Chondrocyte (in vitro differentiated cells): ENCODE measurements around the gene ZPR1. TPM values are rescaled to one million over a fixed set of nuclear protein-coding genes. Genes with fewer than 3 reads are reported as not detected.

ENCODE experiments used
- DNase-seq: peaks from one replicate; pipeline ENCODE4 v3.0.0; 2021; ENCODE audit warnings: mixed read lengths, low spot score
- H3K27ac Mint-ChIP-seq: one replicate; pipeline ENCODE4 v1.8.0; 2021; ENCODE audit warnings: mild to moderate bottlenecking, moderate library complexity, mixed read lengths; ENCODE audit not compliant: unreplicated experiment
- H3K27me3 Mint-ChIP-seq: 2 replicates; pipeline ENCODE4 v1.8.0; 2021; ENCODE audit warnings: low read depth, mixed read lengths
- H3K36me3 Mint-ChIP-seq: 2 replicates; pipeline ENCODE4 v1.8.0; 2021; ENCODE audit warnings: low read depth, mixed read lengths
- H3K4me1 Mint-ChIP-seq: 2 replicates; pipeline ENCODE4 v1.8.0; 2021; ENCODE audit warnings: low read depth, mild to moderate bottlenecking, mixed read lengths
- H3K4me3 Mint-ChIP-seq: one replicate; pipeline ENCODE4 v1.8.0; 2021; ENCODE audit warnings: mild to moderate bottlenecking, moderate library complexity, mixed read lengths; ENCODE audit not compliant: unreplicated experiment
- H3K9me3 Mint-ChIP-seq: 2 replicates; pipeline ENCODE4 v1.8.0; 2021; ENCODE audit warnings: low read depth, mixed read lengths
- total RNA-seq: library from RNA; stranded (reverse); gene quantifications from 3 replicates; pipeline ENCODE4 v1.2.1, GENCODE V29; 2021
- TF ChIP-seq, protein P1 (sequence below): fragments of 200-600 bp; sonication (generic); IDR thresholded peaks from 2 replicates; pipeline ENCODE4 v1.5.0; 2021; ENCODE audit warnings: antibody characterized with exemption, mild to moderate bottlenecking, moderate library complexity

ZPR1 gene
- total RNA-seq, 1 donor from 2014 or later = 40.0 TPM

DNA sequence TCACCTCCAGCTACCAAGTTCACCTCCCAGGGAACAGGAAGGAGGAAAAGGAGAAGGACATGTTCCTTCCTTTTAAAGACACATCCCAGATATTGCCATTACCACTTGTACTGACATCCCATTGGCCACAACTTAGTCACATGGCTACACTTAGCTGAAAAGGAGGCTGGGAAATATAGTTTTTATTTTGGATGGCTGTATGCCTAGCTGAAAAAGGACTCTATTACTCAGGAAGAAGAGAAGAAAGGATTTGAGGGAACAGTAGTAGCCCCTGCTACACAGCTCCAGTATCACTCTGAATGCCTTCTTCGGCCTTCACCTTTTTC, 5.9 kb upstream of the ZPR1 start:
- Mint-ChIP-seq H3K4me1 (peaks cover 6% of the 10 kb centered on the region), H3K9me3 (no peaks in the 10 kb centered on the region), H3K27me3 (no peaks in the 10 kb centered on the region), H3K27ac (no peak overlapping the region), H3K4me3 (no peak overlapping the region), H3K36me3 (no peaks in the 10 kb centered on the region)
- no peak for DNase-seq
- TF ChIP-seq, protein P1, sequence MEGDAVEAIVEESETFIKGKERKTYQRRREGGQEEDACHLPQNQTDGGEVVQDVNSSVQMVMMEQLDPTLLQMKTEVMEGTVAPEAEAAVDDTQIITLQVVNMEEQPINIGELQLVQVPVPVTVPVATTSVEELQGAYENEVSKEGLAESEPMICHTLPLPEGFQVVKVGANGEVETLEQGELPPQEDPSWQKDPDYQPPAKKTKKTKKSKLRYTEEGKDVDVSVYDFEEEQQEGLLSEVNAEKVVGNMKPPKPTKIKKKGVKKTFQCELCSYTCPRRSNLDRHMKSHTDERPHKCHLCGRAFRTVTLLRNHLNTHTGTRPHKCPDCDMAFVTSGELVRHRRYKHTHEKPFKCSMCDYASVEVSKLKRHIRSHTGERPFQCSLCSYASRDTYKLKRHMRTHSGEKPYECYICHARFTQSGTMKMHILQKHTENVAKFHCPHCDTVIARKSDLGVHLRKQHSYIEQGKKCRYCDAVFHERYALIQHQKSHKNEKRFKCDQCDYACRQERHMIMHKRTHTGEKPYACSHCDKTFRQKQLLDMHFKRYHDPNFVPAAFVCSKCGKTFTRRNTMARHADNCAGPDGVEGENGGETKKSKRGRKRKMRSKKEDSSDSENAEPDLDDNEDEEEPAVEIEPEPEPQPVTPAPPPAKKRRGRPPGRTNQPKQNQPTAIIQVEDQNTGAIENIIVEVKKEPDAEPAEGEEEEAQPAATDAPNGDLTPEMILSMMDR = no peak

DNA sequence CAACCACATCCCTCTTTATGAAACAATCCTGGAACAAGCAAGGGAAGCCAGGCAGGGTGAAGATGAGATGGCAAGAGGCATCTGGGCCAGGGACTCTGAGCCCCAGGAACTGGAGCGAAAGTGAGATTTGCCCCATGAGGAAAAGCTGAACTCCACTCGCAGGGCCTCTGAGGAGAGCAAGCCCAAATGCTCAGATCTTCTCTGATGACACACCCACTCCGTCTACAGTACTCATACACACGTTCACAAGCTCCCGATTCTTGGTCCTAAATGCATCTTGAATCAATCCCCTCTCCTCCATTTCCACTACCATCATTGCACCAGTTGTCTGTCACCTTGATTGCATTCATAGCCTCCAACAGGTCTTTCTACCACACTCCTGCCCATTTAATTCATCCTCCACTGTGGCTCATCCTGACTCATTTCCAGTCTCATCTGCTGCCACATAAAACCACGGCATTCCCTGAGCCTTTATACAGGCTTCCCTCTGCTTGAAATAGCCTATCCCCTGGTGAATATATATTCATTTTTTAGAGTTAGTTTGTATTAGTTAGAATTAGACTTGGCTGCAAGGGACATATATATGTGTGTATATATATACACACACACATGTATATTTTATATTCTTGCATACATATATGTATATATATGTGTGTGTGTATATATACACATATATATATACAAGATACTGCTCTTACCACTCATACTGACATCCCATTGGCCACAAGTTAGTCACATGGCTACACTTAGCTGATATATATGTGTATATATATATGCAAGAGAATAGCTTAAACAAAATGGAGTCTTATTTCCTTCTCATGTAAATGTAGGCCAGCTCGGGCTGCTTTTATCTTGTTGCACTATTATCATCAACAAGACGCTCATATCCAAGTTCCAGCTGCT, 5.3 kb upstream of the ZPR1 start:
- no peak overlapping the region for H3K4me3 Mint-ChIP-seq
- H3K27ac Mint-ChIP-seq = no peak overlapping the region
- H3K27me3 Mint-ChIP-seq = no peaks in the 10 kb centered on the region
- no peaks in the 10 kb centered on the region for H3K9me3 Mint-ChIP-seq
- DNase-seq = no peak
- no peaks in the 10 kb centered on the region for H3K36me3 Mint-ChIP-seq
- TF ChIP-seq, protein P1 = no peak
- peaks cover 11% of the 10 kb centered on the region for H3K4me1 Mint-ChIP-seq

DNA sequence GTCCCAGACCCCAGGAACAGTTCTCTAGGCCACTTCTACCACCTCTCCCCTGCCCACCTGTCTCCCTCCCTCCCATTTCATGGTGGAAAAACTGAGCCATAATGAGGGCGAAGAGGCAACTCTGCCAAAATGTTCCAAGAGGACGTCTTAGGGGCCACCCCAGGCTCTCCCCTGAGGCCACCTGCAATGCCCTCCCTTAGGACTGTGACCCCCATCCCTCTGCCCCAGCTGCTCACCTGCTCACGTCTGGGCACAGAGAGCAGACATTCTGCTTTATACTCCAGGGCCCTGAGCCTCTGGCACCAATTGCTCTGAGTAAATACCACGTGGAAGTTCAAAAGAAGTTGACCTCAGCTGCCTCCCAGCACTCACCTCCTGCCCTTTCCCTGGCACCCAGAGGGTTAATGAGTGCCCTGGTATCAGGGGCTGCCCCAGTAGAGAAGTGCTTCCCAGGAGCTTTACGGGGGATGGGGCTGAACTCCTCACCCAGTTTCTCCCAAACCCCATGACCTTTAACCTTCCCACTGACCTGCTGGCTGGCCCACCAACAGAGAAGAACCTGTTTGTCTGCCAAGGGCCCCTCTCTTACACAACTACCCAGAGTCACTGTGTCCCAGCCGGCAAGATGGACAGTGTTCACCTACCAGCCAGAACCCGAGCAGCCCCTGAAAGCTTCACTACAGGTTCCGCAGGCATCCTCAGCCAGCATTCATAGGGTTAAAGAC, 4.5 kb upstream of the ZPR1 start:
- Mint-ChIP-seq H3K4me1 (peaks cover 12% of the 10 kb centered on the region), H3K4me3 (no peak overlapping the region), H3K27ac (no peak overlapping the region), H3K9me3 (no peaks in the 10 kb centered on the region), H3K27me3 (no peaks in the 10 kb centered on the region), H3K36me3 (no peaks in the 10 kb centered on the region)
- TF ChIP-seq, protein P1 = no peak
- no peak for DNase-seq

DNA sequence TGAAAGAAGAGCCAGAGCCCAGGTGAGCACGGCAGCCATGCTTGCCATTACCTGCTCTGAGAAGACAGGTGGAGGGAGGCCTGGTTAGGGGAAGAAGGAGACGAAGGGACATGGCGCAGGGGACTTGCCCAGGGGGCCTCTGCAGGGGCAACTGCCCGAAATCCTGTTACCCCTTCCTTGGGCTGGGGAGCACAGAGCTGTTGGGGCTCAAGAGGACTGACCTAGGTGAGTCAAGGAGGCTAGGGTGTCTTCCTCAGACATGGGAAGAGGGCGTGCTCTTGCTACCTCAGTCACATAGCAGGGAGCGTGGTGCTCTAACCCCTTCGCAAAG, 4.0 kb upstream of the ZPR1 start, which contains the start of gene APOA5:
Gene APOA5 (minus strand): TSS at position 67 of the 331 bp plus-strand sequence. CDS start 19 bp downstream, at position 48.
- TF ChIP-seq, protein P1 = no peak
- H3K36me3 Mint-ChIP-seq = no peaks in the 10 kb centered on the region
- H3K4me1 Mint-ChIP-seq = peaks cover 17% of the 10 kb centered on the region
- DNase-seq = no peak
- no peaks in the 10 kb centered on the region for H3K9me3 Mint-ChIP-seq
- no peaks in the 10 kb centered on the region for H3K27me3 Mint-ChIP-seq
- H3K27ac Mint-ChIP-seq = no peak within 1 kb of the TSS
- H3K4me3 Mint-ChIP-seq = no peak within 1 kb of the TSS

DNA sequence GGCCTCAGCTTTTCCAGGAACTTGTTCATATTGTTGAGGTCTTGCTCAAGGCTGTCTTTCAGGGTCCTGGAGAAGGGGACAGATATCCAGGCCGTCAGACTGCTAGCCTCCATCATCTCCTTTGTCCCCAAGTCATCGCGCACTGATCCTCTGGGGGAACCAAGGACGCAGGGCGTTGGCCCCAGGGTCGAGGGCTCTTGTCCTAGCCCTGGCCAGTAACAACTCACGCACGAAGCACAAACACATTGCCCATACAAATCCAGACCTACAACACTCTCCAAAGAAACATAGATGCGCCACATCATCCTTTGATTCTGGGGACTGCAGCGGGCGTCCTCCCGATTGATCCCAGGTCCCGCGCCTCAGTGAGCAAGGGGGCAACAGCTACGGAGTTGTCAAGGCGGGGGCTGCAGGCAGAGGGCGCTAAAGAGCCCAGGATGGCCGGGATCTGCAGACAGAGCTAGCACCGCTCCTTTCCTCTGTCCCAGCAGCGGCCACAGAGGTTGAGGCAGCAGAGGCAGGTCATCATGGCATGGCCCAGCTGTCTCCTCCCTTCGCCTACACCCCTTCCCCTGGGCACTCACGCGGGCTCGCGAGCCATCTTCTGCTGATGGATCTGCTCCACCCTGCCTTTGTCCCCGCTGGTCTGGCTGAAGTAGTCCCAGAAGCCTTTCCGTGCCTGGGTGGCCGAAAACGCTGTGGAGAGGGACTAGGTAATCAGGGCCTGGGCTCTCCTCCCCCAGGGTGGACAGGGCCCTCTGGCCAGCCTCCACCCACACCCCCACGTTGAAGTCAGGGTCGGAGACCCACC, 3.4 kb upstream of the ZPR1 start:
- no peak overlapping the region for H3K27ac Mint-ChIP-seq
- peaks cover 22% of the 10 kb centered on the region for H3K4me1 Mint-ChIP-seq
- H3K4me3 Mint-ChIP-seq = no peak overlapping the region
- H3K36me3 Mint-ChIP-seq = no peaks in the 10 kb centered on the region
- DNase-seq = no peak
- no peaks in the 10 kb centered on the region for H3K9me3 Mint-ChIP-seq
- H3K27me3 Mint-ChIP-seq = no peaks in the 10 kb centered on the region
- TF ChIP-seq, protein P1 = peak; percentile 91
